BLaER1 treated with 17β-estradiol and CSF1 and Interleukin-3, amounts not matched to agents 10 nM and 100 nM (cell line): ENCODE measurements around the gene DLGAP1.

Experiments
- H3K27ac ChIP-seq, 11 experiments: shearing (Covaris generic); formaldehyde crosslinking; 2 replicates each; pipeline ENCODE4 v1.8.1; 2022
- H3K27me3 ChIP-seq, 11 experiments: shearing (Covaris generic); formaldehyde crosslinking; 2 replicates each; pipeline ENCODE4 v1.8.1; 2022
- H3K36me3 ChIP-seq, 11 experiments: shearing (Covaris generic); formaldehyde crosslinking; 2 replicates each; pipeline ENCODE4 v1.8.1; 2022
- H3K4me1 ChIP-seq, 10 experiments: shearing (Covaris generic); formaldehyde crosslinking; 2 replicates each; pipeline ENCODE4 v1.8.1; 2022
- H3K4me2 ChIP-seq, 11 experiments: shearing (Covaris generic); formaldehyde crosslinking; 2 replicates each; pipeline ENCODE4 v1.8.1; 2022
- H3K4me3 ChIP-seq, 10 experiments: shearing (Covaris generic); formaldehyde crosslinking; 2 replicates each; pipeline ENCODE4 v1.8.1; 2022
- H3K9ac ChIP-seq, 11 experiments: shearing (Covaris generic); formaldehyde crosslinking; 2 replicates each; pipeline ENCODE4 v1.8.1; 2022
- H3K9me3 ChIP-seq, 11 experiments: shearing (Covaris generic); formaldehyde crosslinking; replicated peaks in 1 of 11; 2 replicates each; pipeline ENCODE4 v1.8.1; 2022
- H4K20me1 ChIP-seq, 11 experiments: shearing (Covaris generic); formaldehyde crosslinking; 2 replicates each; pipeline ENCODE4 v1.8.1; 2022
- Cebpa-rat ChIP-seq, 11 experiments: shearing (Covaris generic); IDR thresholded peaks; 2 replicates each; pipeline ENCODE4 v1.8.1; 2022

Gene DLGAP1

DNA sequence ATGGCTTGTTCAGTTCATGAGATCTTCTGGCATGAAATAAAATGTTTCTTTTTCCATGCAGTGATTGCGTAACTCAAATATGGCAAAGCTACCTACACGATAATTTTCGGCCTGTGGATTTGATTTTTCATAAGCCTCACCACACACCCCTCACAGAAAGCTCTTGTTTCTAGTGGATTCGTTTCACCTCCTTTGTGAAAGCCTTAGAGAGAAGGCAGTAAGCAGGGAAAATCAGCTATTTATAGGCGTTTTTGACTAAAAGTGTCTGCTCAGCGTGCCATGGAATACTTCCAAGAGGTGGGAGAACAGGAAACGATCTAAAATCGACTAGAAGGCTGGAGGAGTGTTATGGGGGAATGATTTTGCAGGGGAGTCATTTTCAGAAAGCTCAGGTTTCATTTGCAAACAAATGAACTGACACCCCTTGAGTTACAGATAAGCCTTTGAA is 587.2 kb downstream of the DLGAP1 start:
- H3K4me2 ChIP-seq, result no peak overlapping the region
- H3K9ac ChIP-seq, result no peak overlapping the region
- TF ChIP-seq Cebpa-rat (IDR thresholded peaks at IDR 0.05), result peak in 9 of 11 experiments; percentile 6 to 92 (median 58); a peak in 12 of 22 replicates
- H3K4me1 ChIP-seq, result peaks cover 0 to 11% (median 0%) of the 10 kb centered on the region in 10 experiments; a peak in 5 of 20 replicates
- no peak overlapping the region for H3K4me3 ChIP-seq
- H3K27me3 ChIP-seq, result no peaks in the 10 kb centered on the region
- no peaks in the 10 kb centered on the region for H4K20me1 ChIP-seq
- no peaks in the 10 kb centered on the region for H3K36me3 ChIP-seq
- H3K9me3 ChIP-seq, result no peaks in the 10 kb centered on the region
- H3K27ac ChIP-seq, result no peak overlapping the region

DNA sequence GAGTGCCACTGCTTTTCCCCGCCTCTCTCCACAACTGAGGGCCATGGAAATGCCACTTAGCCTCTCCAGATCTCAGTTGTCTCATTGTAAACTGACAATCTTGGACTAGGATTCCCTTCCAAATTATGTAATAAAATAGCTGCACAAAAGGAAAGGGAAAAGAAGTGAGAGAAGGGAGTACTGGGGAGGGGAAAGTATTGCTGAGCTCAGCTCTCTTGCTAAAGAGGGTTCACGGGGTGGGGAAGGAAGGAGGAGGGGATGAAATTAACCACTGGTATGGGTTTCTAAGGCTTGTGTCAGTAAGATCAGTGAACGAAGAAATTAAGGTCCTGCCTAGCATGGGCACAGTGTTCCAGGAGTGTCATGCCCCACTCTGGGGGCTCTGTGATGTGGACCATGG is 587.9 kb downstream of the DLGAP1 start:
- Histone ChIP-seq H4K20me1 (no peaks in the 10 kb centered on the region), H3K9ac (no peak overlapping the region), H3K27me3 (no peaks in the 10 kb centered on the region), H3K9me3 (no peaks in the 10 kb centered on the region), H3K4me3 (no peak overlapping the region), H3K4me1 (peaks cover 0 to 7% (median 0%) of the 10 kb centered on the region in 10 experiments; a peak in 3 of 20 replicates), H3K4me2 (peak overlapping the region in 2 of 11 experiments; percentile 29 to 56; a peak in 4 of 22 replicates), H3K36me3 (no peaks in the 10 kb centered on the region), H3K27ac (no peak overlapping the region)
- TF ChIP-seq Cebpa-rat (IDR thresholded peaks at IDR 0.05), result no peak

DNA sequence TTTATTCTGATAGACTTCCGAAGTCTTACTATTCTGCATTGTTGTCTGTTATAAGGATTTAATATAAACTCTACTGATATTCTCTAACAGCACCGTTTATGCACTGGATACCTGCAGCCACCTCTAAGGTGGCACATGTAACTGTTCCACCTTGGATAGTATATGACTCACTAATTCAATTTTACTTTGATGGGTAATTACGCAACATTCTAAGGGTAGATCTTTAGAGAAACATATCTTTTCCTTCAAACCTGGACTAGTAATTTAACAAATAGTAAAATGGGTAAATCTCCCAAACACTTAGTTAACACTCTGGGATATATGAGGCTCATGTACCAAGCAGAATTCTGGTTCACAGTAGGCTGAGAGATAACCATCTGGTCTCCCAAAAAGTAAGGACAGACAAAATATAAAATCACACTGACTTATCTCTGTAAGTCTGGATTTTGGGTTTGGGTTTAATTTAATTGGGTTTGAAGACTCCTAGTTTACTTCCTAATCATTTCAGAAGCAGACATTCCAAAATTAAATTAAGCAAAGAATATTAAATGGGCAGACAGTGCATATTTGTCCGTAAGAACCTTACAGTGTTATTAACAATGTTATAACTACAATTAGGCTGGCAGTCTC is 590.3 kb downstream of the DLGAP1 start:
- Histone ChIP-seq H3K36me3 (no peaks in the 10 kb centered on the region), H3K4me3 (no peak overlapping the region), H4K20me1 (no peaks in the 10 kb centered on the region), H3K9ac (no peak overlapping the region), H3K9me3 (no peaks in the 10 kb centered on the region), H3K4me2 (no peak overlapping the region), H3K4me1 (peaks cover 0 to 7% (median 0%) of the 10 kb centered on the region in 10 experiments; a peak in 3 of 20 replicates), H3K27me3 (no peaks in the 10 kb centered on the region), H3K27ac (no peak overlapping the region)
- peak in 2 of 11 experiments; percentile 41 to 70; a peak in 3 of 22 replicates for TF ChIP-seq Cebpa-rat (IDR thresholded peaks at IDR 0.05)

DNA sequence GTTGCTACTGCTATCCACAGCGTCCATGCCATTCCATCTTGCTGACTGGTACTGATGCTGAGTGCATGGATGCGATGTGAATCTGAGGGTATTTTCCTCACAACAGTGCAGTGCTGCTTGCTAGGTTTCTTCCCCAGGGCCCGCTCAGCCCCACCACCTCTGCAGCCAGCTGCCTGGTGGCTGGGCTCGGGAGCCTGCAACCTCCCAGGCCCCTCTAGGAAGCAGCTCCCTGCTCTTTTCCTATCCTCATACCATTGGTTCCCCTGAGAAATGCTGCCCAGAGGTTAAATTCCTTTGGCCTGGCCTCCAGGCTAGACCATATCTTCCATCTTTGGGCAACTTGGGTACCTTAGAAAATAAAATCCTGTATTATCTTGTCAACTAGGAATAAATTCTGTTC is 591.5 kb downstream of the DLGAP1 start:
- no peak overlapping the region for H3K4me3 ChIP-seq
- peaks cover 0 to 7% (median 0%) of the 10 kb centered on the region in 10 experiments; a peak in 3 of 20 replicates for H3K4me1 ChIP-seq
- H4K20me1 ChIP-seq, result no peaks in the 10 kb centered on the region
- no peaks in the 10 kb centered on the region for H3K27me3 ChIP-seq
- H3K27ac ChIP-seq, result no peak overlapping the region
- H3K36me3 ChIP-seq, result no peaks in the 10 kb centered on the region
- H3K9ac ChIP-seq, result no peak overlapping the region
- no peak overlapping the region for H3K4me2 ChIP-seq
- no peak for TF ChIP-seq Cebpa-rat (IDR thresholded peaks at IDR 0.05)
- no peaks in the 10 kb centered on the region for H3K9me3 ChIP-seq

DNA sequence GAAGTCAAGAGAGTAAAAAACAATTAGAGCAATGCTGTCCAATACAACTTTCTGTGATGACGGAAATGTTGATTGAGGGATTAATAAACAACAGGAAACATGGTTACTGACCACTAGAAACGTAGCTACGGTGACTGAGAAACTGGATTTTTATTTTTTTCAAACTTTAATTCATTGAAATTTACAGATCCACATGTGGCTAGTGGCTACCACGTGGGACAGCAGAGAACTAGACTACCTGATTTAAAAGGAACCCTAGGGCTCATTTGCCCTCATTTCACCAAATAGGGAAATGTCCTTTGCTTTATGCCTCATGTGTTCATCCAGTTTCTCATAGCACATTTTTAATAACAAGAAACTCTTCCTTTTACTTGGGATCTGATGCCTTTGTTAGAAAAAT is 592.1 kb downstream of the DLGAP1 start:
- no peak overlapping the region for H3K27ac ChIP-seq
- TF ChIP-seq Cebpa-rat (IDR thresholded peaks at IDR 0.05), result no peak
- H3K4me3 ChIP-seq, result no peak overlapping the region
- H3K36me3 ChIP-seq, result no peaks in the 10 kb centered on the region
- no peak overlapping the region for H3K9ac ChIP-seq
- no peaks in the 10 kb centered on the region for H3K9me3 ChIP-seq
- H3K27me3 ChIP-seq, result no peaks in the 10 kb centered on the region
- no peaks in the 10 kb centered on the region for H4K20me1 ChIP-seq
- H3K4me2 ChIP-seq, result no peak overlapping the region
- H3K4me1 ChIP-seq, result peaks cover 0 to 7% (median 0%) of the 10 kb centered on the region in 10 experiments; a peak in 3 of 20 replicates

DNA sequence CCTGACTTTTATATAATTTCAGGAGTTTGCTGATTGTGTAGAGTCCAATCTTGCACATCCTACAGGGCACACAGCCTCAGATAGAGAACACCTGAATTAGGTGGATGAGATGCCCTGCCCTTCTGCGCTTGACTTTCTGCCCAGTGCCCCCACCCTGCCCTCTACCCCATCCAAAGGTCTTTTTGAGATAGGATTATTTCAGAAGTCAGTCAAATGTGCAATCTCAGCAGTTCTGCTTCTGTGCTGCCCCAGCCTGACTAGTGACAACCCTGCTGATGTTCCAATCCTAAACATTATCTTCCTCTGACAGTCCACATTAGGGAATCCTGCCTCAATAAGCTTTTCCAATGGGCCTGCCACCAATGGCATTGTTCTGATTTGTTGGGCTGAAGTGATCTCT is 593.6 kb downstream of the DLGAP1 start:
- H3K27ac ChIP-seq, result no peak overlapping the region
- H3K4me2 ChIP-seq, result no peak overlapping the region
- no peaks in the 10 kb centered on the region for H3K9me3 ChIP-seq
- H4K20me1 ChIP-seq, result no peaks in the 10 kb centered on the region
- H3K4me1 ChIP-seq, result no peaks in the 10 kb centered on the region
- no peak for TF ChIP-seq Cebpa-rat (IDR thresholded peaks at IDR 0.05)
- no peak overlapping the region for H3K9ac ChIP-seq
- no peaks in the 10 kb centered on the region for H3K27me3 ChIP-seq
- no peaks in the 10 kb centered on the region for H3K36me3 ChIP-seq
- no peak overlapping the region for H3K4me3 ChIP-seq

DNA sequence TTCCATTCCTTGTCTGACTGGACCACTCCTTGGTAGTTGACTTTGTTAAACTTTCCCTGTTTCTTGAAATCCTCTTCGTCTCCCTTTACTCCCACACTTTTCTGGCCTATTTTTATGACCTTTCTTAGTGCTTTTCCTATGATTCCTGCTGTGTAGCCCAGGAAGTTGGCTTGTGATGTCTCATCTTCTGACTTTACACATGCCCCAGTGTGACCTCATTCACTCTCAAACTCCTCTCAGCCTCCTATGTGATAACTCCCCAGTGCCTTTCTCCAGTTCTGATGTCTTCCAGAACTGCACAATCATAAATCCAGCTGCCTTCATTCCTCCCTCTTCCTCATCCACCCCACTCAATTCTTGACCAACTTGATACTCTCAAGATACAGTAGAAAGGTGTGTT is 597.6 kb downstream of the DLGAP1 start:
- no peak for TF ChIP-seq Cebpa-rat (IDR thresholded peaks at IDR 0.05)
- Histone ChIP-seq H3K27ac (no peak overlapping the region), H3K4me1 (no peaks in the 10 kb centered on the region), H4K20me1 (no peaks in the 10 kb centered on the region), H3K4me3 (no peak overlapping the region), H3K36me3 (no peaks in the 10 kb centered on the region), H3K9me3 (no peaks in the 10 kb centered on the region), H3K27me3 (no peaks in the 10 kb centered on the region), H3K4me2 (no peak overlapping the region), H3K9ac (no peak overlapping the region)

DNA sequence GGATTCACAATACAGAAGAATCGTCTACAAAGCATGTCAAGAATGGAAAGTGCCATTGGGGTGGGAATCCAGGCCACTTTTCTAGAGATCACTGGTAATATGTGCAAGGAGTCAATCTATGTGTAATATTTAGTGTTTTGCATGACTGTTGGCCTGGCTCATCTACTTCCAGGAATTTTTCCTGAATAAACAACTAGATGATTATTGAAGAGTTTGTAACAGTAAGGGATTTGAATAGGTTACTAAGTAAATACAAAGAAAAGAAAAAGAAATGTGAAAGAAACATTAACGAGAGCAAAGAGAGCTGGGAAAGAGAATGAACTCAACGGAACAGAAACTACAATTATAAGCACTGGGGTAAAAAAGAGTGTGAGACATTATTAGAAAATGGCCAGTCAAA is 599.1 kb downstream of the DLGAP1 start:
- no peak overlapping the region for H3K9ac ChIP-seq
- no peak overlapping the region for H3K4me3 ChIP-seq
- H3K4me2 ChIP-seq, result no peak overlapping the region
- H4K20me1 ChIP-seq, result no peaks in the 10 kb centered on the region
- no peak overlapping the region for H3K27ac ChIP-seq
- no peaks in the 10 kb centered on the region for H3K27me3 ChIP-seq
- no peaks in the 10 kb centered on the region for H3K9me3 ChIP-seq
- H3K36me3 ChIP-seq, result no peaks in the 10 kb centered on the region
- no peak for TF ChIP-seq Cebpa-rat (IDR thresholded peaks at IDR 0.05)
- peaks cover 0 to 3% (median 0%) of the 10 kb centered on the region in 10 experiments; a peak in 1 of 20 replicates for H3K4me1 ChIP-seq

DNA sequence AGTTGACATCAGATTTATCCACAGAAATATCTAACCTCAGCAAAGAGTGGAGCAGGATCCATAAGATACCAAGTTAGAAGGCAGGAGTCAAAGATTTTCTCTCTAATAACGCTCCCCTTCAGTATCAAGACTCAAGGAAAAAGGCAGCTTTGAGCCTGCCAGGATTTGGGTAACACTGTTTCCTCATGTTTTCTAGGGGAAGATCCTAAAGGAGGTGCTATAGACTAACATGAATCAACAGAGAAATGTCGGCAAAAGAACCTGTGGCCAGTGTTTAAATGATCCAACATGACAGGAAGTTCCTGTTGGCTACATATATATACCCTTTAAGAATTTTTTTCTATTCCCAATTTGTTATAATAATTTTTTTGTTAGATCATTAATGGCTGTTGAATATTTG is 602.8 kb downstream of the DLGAP1 start:
- H3K4me1 ChIP-seq, result peaks cover 0 to 3% (median 0%) of the 10 kb centered on the region in 10 experiments; a peak in 1 of 20 replicates
- H3K4me3 ChIP-seq, result no peak overlapping the region
- no peaks in the 10 kb centered on the region for H3K36me3 ChIP-seq
- H3K27ac ChIP-seq, result no peak overlapping the region
- H3K4me2 ChIP-seq, result no peak overlapping the region
- TF ChIP-seq Cebpa-rat (IDR thresholded peaks at IDR 0.05), result no peak
- H4K20me1 ChIP-seq, result no peaks in the 10 kb centered on the region
- H3K9ac ChIP-seq, result no peak overlapping the region
- H3K9me3 ChIP-seq, result no peaks in the 10 kb centered on the region
- H3K27me3 ChIP-seq, result no peaks in the 10 kb centered on the region

DNA sequence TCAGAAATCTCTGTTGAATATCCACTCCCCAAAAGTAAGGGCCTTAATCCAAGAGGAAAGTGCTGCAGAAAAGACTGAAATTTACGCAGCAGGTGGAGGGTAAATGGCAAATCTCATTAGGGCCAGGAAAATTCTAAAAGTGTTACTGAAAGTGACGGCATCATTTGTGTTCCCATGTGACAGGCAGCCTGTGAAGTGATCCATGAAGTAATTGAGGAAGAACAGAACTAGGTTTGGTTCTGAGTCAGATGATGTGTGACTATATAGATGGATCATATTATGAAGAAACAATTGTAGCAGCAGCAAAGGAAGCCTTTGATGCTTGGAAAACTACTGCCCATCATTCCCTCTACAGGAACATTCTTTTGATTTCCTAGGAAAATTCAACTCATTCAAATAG is 603.9 kb downstream of the DLGAP1 start:
- Histone ChIP-seq H3K9me3 (no peaks in the 10 kb centered on the region), H3K4me2 (no peak overlapping the region), H4K20me1 (no peaks in the 10 kb centered on the region), H3K4me3 (no peak overlapping the region), H3K4me1 (peaks cover 0 to 3% (median 0%) of the 10 kb centered on the region in 10 experiments; a peak in 1 of 20 replicates), H3K27me3 (no peaks in the 10 kb centered on the region), H3K36me3 (no peaks in the 10 kb centered on the region), H3K27ac (no peak overlapping the region), H3K9ac (no peak overlapping the region)
- no peak for TF ChIP-seq Cebpa-rat (IDR thresholded peaks at IDR 0.05)
